HG03575 (cell line): ENCODE data around the gene ERCC1.

Experiments used
- ATAC-seq: cut with Tn5 transposase; IDR thresholded peaks from one replicate; pipeline ENCODE4 v1.9.1; 2021; ENCODE audit not compliant: unreplicated experiment, insufficient number of reproducible peaks, low FRiP score; ENCODE audit errors: extremely low read depth

ERCC1 gene

DNA sequence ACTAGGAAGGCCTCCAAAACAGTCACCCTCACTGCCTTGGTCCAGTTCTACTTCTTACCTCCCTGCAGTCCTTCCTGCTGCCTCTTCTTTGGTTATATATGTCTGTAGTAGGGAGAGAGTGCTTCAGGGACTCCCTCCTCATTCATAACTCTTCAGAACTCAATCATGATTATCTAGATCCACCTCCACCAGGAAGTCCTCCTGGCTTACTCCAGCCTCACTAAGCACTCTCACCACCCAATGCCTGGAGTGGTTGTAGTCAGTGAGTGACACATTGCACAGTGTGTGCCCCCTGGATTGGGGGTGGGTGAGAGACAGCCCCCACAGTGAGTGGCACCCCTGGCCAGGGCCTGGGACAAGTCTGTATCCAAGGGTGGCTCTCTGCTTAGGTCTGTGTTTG, 34.1 kb upstream of the ERCC1 start:
- ATAC-seq, result no peak

DNA sequence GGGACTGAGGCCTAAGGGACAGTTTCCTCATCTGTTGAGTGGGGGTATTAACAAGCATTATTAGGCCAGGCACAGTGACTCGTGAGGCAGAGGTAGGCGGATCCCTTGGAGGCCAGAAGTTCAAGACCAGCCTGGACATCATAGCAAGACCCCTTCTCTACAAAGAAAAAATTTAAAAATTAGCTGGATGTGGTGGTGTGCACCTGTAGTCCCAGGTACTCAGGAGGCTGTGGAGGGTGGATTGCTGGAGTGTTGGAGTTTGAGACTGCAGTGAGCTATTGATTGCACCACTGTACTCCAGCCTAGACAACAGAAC, 32.7 kb upstream of the ERCC1 start:
- no peak for ATAC-seq

DNA sequence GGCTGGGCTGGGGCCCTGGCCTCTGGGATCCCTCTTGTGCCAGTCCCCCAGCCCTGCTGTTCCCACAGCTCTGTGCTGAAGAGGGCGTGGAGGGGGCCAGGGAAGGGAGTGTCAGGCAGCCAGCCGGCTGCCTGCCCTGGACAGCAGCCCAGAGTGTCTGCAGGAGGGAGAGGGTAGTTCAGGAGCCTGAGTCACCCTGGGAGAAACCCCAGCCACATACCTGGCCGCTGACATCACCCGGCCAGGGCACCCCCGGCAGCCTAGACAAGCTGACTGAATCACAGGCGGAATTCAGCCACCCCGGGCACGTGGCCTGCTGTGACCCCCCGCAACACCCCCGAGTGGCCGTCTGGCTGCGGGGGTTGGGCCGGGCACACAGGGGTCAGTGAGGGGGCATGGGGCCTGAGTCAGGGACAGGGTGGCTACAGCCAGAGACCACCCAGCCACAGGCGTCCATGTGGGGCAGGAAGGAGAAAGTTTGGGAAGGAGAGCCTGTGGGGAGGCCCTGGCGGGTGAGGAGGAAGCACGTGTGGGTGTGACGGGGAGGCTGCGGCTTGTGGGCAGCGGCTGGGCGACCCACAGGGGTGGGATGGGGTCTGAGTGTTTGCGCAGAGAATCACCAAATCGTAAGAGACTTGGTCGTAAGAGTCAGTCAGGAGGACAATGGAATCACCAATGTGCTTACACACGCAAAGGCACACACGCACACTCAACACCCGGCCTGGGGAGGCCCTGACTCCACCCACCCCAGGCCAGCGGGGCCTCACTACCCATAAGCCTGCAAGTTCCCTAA, 32.2 kb upstream of the ERCC1 start:
- no peak for ATAC-seq

DNA sequence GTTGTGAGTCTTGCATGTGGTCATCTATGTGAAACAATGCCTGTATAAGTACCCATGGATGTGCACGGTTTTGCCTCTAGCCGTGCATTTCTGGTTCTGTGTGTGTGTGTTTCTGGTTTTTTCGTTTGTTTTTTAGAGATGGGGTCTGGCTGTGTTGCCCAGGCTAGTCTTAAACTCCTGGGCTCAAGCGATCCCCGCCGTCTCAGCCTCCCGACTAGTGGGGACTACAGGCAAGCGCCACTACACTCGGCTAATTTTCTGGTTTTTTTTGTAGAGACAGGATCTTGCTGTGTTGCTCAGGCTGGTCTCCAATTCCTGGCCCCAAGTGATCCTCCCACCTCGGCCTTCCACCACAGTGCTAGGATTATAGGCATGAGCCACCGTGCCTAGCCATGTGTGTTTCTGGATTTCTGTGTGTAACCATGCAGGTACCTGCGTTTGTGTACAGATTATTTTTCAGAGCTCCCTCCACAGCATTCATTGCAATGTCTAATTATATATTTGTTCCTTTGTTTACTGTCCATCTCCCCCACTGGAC, 28.2 kb upstream of the ERCC1 start:
- ATAC-seq, result no peak

DNA sequence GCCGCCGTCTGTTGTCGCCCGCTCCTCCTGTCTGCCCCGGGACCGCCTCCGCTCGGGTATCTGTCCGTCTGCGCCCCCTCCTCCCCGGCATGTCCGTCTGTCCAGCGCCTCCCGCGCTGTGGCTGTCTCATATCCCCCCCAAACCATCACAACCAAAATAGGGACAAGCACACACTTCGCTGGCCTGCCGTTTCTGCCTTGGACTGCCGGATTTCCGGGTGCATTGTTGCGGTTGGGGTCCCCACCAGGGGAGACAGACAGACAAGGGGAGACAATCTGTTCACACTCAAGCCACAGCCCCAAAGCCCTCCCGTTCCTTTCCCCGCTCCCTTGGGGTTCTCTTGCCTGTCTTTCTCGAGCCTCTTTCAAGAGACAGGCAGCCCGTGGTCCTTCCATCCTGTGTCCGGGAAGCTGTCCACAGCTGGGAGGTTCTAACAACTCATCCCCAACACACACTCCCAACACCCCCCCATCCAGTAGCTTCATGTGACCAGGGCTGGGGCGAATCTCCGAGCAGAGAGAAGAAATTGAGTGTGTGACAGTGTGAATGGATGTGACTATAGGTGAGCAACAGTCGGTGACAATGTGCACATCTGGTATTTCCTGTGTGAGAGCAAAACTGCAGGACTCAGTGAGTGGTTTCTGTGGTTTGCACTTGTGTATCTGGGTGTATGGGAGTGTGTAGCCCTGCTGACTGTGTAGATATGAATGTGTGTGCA, 27.6 kb upstream of the ERCC1 start:
- no peak for ATAC-seq

DNA sequence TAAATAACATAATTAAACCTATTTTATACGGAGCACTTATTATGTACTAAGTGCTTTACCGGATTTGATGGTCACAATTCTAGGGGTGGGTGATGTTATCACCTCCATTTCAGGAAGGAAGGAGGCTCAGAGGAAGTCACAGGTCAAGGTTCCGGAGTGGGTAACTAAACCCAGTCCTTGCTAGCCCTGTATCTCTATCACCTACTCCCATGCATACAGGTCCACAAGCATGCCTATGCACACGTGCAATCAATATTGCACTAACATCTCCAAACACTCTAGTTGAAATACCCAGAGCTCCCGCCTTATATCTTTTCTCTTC, 26.3 kb upstream of the ERCC1 start:
- ATAC-seq, result no peak

DNA sequence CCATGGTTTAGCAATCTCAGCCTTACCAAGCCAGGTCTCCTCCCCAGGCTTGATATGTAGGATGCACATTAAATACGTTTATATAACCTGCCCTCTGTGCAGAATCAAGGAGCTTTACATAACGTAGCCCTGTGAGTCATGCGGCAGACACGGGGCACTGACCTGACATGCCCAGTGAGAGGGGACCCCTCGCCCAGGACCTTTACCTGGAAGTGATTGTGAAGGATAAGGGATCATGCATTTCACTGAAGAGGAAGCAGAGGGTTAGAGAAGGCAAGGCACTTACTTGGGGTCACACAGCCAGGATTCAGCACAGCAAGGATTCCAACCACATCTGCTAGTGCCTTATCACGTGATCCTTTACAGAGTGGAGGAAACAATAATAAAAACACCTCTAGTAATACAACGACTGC, 25.2 kb upstream of the ERCC1 start:
- no peak for ATAC-seq

DNA sequence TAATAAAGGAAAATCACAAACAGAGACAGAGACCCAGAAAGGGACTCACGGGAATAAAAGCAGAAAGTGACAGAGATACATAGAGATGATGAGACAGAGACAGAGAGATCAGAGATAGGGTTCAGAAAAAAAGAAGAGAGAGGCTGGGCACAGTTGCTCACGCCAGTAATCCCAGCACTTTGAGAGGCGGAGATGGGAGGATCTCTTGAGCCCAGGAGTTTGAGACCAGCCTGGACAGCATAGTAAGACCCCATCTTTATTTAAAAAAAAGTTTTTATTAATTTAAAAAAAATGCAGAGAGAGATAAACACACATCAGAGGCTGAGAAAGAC, 24.7 kb upstream of the ERCC1 start:
- no peak for ATAC-seq

DNA sequence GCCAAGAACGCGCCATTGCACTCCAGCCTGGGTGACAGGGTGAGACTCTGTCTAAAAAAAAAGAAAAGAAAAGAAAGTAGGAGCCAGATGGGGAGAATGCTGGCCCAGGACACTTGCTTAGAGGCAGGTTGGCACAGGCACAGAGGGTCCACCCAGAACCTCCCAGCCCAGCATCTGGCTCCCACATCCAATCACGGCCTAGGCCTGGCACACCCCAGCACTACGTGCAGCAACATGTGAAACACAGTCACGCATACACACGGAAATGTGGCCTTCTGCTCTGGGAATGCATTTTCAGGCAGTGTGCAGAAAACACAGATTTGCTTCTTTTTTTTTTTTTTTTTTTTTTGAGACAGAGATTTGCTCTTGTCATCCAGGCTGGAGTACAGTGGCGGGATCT, 23.2 kb upstream of the ERCC1 start:
- ATAC-seq, result no peak

DNA sequence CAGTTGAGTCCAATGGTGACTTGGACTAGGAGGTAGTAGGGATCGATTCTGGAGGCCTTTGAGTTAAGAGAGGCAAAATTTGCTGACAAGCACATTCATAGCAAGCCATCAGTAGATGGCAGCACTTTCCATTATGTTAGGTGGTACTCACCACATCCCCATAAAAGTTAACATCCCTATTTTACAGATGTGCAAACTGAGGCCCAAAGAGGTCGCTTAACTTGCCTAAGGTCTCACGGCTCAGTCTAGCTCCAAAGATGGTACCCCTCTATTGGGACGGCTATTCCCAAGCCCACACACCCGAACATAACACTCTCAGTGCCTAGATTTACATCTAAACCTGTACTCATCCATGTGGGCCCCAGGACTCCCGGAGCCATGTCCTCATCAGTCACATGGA, 22.6 kb upstream of the ERCC1 start:
- ATAC-seq, result no peak

DNA sequence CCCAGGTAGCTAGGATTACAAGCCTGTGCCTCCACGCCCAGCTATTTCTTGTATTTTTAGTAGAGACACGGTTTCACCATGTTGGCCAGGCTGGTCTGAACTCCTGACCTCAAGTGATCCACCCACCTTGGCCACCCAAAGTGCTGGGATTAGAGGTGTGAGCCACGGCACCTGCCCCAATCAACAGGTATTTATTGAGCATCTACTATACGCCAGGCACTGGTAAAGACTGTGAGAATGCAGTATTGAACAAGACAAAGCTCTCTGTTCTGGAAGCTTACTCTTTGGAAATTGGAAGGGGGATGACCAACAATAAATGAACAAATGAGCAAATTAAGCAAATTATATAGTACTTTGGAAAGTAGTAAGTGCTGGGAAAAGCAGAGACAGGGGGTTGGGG, 21.4 kb upstream of the ERCC1 start:
- no peak for ATAC-seq

DNA sequence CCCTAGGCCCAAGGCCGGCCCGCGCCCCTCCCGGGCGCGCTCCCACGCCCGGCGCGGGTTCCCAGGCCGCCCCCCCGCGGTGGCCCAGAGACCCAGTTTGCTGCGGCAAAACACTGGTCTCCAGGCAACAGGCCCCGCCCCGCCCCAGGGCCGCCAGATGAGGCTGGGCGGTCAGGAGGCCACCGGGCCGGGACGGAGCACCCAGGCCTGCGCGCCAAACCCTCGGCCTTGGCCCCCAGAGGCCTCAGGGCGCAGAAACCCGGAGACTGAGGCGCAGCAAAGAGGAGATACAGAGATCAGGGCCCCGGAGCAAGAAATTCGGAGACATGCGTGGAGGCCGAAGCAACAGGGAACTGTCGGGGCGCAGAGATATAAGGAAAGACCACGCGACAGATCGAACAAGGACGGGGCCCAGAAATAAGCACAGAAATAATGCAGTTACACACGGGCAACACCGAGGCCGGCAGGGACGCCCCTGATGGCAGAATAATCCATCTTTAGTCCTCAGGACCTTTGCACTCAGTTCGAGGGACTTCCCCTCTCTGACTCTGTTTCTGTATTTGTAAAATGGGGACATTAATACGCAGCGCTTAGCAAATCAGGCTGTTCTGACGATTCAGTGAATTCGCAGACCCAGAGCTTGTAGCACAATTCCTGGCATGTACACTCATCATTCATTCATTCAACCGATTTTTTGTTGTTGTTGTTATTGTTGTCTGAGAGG, 20.8 kb upstream of the ERCC1 start:
- no peak for ATAC-seq

DNA sequence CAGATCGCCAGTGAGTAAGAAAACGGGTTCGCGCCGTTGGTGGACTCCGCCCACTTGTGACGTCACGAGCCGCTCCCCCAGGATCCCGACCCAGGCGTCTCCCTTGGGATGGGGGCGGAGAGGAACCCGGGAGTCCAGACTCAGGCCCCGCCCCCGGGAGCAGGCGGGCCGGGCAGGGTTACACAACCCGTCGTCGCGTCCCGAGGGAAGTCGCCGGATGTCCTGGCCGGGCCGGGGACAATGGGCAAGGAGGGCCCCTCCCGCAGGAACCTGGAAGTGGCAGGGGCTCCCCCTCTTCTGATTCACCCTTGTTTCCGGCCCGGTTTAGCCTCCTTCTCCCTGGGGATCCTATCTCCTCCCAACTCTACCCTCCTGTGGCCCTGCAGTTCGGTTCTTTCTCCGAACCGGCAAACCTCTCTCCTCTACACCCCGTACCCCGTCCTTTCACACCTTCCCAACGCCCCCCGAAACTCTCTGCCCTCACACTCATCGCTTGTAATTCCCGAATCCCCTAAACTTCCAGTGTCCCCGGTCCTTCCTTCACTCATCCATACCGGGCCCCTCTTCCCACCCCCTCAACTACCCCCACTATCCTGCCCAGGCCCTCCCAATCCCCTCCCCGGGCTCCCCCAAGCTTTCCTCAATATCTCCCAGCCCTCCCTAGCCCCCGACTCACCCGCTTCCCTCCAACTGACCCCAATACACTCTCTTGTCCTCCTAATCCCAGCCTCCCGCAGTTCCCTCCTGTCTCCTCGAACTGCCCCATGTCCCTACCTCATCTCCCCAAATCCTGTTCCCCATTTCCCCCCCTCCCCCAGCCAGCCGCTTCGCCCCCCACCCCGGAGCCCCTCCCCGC, 20.0 kb upstream of the ERCC1 start:
- no peak for ATAC-seq

DNA sequence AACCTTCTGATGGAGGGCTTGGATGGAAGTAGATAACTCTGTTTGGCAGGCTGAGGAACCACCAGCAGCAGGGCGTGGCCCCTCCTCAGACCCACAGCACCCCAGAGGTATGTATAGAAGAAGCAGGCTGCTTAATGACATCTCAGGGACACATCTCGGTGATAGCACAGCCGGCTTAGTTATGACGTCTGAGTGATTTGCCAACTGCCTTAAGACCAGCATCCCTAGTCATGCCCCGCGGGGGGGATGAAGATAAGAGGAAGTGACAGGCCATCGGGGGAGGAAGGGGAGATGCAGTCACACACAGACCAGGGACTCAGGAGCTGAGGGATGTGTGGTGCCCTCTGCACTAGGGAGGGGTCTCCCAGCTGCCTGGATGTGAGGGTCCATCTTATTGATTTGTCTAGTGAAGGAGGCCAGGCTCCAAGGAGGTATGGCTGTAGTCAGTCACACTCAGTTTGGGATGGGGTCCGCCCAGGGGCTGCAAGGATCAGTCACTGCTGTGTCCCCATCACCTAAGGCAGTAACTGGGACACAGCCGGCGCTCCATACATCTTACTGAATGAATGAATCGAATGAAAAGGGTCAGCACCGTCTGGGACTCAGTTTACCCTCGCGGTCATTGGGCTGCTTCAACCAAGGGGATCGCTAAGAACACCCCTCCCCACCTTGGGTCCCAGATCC, 19.2 kb upstream of the ERCC1 start:
- no peak for ATAC-seq

DNA sequence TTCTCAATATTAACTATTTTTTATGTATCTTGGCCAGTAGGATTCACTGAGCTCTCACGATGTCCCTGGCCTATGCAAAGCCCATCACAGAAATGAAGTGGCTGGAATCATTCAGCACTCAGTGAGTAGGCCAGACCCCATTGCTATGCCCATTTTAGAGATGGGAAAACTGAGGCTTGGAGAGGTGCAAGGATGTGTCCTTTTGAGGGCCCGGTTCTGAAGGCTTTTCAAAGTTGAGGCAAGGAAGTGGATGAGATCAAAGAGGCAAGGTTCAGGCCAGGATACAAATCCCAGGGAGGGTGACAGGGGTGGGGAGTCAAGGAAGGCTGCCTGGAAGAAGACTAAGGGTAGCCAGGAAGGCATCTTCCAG, 18.7 kb upstream of the ERCC1 start:
- no peak for ATAC-seq

DNA sequence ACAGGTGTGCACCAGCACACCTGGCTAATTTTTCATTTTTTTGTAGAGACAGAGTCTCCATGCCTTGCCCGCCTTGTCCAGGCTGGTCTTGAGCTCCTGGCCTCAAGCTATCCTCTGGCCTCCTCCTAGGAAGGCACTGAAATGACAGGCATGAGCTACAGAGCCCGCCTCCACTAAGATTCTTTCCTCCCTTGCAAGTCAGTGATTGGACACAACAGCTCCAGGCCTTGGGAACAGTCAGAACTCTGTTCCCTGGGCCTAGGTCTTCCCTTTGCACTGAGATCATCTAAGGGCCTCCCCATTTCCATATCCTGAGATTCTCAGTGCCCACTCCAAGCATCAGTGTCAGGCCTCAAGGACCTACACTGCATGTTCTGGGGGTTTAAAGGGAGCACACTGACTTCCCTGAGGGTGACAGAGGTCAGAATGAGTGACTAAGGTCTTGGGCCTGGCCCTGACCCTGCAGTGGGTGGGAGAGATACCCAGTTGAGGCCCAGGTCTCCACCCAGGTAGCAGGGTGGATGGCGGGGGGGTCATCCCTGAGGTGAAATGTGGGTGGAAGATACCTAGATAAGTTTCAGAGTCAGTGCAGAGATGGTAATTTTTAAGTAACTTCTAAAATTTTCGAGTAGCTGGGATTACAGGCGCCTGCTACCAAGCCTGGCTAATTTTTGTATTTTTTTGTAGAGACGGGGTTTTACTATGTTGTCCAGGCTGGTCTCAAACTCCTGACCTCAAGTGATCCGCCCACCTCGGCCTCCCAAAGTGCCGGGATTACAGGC, 17.3 kb upstream of the ERCC1 start:
- no peak for ATAC-seq

DNA sequence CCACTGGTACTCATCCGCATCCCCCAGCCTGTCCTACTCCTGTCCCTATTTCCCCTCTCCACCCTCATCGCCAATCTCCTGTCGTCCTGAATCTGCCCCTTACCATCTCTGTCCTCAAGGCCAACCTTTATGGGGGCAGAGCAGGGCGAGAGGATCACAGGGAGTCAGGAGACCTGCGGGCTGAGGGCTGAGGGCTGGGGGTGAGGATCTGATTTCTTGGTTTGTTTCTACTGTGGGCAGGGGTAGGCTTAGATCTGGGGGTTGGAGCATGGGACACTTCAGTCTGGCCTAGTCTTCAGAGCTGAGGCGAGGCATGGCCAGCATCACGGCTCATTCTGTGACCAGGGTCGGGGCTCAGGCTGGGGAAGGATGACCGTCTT, 16.5 kb upstream of the ERCC1 start:
- ATAC-seq, result no peak

DNA sequence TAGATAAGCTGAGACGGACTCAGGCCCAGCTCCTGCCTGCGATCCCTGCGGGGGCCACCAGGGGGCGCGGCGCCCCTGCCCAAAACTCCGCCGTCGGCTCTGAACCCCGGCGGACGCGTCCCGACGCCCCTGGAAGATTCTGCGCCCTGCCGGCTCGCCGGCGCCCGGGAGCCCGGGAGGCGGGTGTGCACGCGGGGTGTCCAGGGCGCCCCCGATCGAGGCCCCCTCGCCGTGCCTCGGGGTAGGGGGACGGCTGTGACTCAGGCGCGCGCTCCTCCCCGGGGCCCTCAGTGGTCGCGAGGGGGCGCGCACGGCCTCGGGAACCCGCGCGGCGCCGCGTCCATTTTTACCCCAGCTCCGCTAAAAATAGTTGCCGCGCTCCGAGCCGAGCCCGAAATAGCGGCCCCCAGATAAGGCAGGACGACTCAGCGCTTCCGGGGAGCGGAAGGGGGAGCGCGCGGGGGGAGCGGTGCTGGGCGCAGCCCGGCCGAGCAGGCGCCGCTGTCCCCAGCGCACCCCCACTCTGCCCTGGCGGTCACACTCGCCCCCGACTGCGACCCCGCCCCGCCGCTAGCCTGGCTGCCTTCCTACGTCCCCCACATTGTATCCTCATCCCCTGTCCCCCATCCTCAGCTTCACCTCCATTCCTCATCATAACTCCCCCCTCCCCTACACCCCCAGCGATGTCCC, 16.0 kb upstream of the ERCC1 start:
- no peak for ATAC-seq
